Thyroid gland (tissue), 4 donors: ENCODE measurements around the gene FAM3B. TPM values are rescaled to one million over a fixed set of nuclear protein-coding genes. Genes with fewer than 3 reads are reported as not detected.

Source experiments
- DNase-seq, 2 donors: peaks; one replicate each; pipeline ENCODE4 v3.0.0-alpha.2; 2019
- H3K27ac ChIP-seq, 3 donors: fragments of 200-600 bp; sonication (generic); 1 replicate in 2 of 3; 2 replicates in 1 of 3; pipeline ENCODE4 v1.5.1; 2016 to 2019; ENCODE audit warnings: mild to moderate bottlenecking in 1 of 3, moderate library complexity in 1 of 3
- H3K27me3 ChIP-seq: fragments of 200-600 bp; sonication (generic); one replicate; pipeline ENCODE4 v1.5.1; 2019
- H3K36me3 ChIP-seq, 2 donors: fragments of 200-600 bp; sonication (generic); one replicate each; pipeline ENCODE4 v1.5.1; 2016 to 2019
- H3K4me1 ChIP-seq, 2 donors: fragments of 200-600 bp; sonication (generic); one replicate each; pipeline ENCODE4 v1.5.1; 2017 to 2019
- H3K4me3 ChIP-seq, 3 donors: fragments of 200-600 bp; sonication (generic); replicated peaks in 1 of 3; 1 replicate in 2 of 3; 2 replicates in 1 of 3; pipeline ENCODE4 v1.5.1; 2016; ENCODE audit warnings: mild to moderate bottlenecking in 1 of 3
- H3K9me3 ChIP-seq: fragments of 200-600 bp; sonication (generic); one replicate; pipeline ENCODE4 v1.5.1; 2017
- POLR2A ChIP-seq, 2 donors: fragments of 450-650 bp; IDR thresholded peaks; one replicate each; pipeline ENCODE4 v1.6.1; 2017; ENCODE audit warnings: antibody characterized with exemption in 2 of 2, mild to moderate bottlenecking in 2 of 2, moderate library complexity in 1 of 2
- WGBS, 2 donors: methylation state at CpG; one replicate each; pipeline ENCODE4 v1.1.5; 2017; 5-methylcytosine and 5-hydroxymethylcytosine counted together
- intact Hi-C: fragments of 100-400 bp; cut with DNase I; formaldehyde crosslinking; loops from one replicate; pipeline ENCODE4 v1.15.1; 2023
- total RNA-seq, 4 donors: library from RNA; depleted of rRNA; stranded (reverse); fragments of >200 nt; gene quantifications; one replicate each; pipeline ENCODE4 v1.2.3, GENCODE V29; 2016
- TF ChIP-seq, protein P1 (sequence below), 6 experiments: fragments of 200-600 bp in 3 of 6; fragments of 450-650 bp in 3 of 6; sonication (generic) in 3 of 6; IDR thresholded peaks; one replicate each; pipeline ENCODE4 v1.5.1; 2016 to 2019; ENCODE audit warnings: antibody characterized with exemption in 6 of 6, mild to moderate bottlenecking in 2 of 6, inconsistent platforms in 1 of 6, moderate library complexity in 1 of 6

Gene FAM3B
- total RNA-seq, 4 donors from 2014 or later, result 2.4 to 9.9 (median 5.1) TPM

DNA sequence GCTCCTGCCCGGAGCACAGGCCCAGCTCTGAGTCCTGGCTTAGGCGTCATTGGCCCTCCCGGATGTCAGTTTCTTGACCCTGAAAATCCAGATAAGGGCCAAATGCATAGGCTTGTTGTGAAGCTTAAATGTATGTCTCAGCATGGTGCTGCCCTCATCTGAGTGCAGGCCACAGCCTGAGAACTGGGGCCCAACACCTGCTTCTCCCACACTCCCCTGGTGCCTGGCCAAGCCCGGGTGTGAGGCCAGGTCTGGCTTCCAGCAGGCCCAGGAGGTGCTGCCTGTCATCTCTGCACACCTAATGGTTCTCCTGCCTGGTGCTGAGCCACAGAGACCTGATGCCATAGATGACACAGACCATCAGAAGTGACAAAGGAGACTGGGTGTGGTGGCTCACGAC, 59.3 kb downstream of the FAM3B start:
- Histone ChIP-seq H3K4me1 (peaks cover 0 to 5% of the 10 kb centered on the region in 2 donors), H3K4me3 (no peak overlapping the region), H3K27me3 (no peaks in the 10 kb centered on the region), H3K36me3 (no peaks in the 10 kb centered on the region), H3K27ac (no peak overlapping the region), H3K9me3 (no peaks in the 10 kb centered on the region)
- intact Hi-C loops, result loop anchor here (10.0 kb wide), 1 partner anchor 79 kb away; no protein-coding TSS in a partner anchor
- no peak for DNase-seq
- TF ChIP-seq POLR2A (IDR thresholded peaks at IDR 0.05), result no peak
- TF ChIP-seq, protein P1, sequence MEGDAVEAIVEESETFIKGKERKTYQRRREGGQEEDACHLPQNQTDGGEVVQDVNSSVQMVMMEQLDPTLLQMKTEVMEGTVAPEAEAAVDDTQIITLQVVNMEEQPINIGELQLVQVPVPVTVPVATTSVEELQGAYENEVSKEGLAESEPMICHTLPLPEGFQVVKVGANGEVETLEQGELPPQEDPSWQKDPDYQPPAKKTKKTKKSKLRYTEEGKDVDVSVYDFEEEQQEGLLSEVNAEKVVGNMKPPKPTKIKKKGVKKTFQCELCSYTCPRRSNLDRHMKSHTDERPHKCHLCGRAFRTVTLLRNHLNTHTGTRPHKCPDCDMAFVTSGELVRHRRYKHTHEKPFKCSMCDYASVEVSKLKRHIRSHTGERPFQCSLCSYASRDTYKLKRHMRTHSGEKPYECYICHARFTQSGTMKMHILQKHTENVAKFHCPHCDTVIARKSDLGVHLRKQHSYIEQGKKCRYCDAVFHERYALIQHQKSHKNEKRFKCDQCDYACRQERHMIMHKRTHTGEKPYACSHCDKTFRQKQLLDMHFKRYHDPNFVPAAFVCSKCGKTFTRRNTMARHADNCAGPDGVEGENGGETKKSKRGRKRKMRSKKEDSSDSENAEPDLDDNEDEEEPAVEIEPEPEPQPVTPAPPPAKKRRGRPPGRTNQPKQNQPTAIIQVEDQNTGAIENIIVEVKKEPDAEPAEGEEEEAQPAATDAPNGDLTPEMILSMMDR (IDR thresholded peaks at IDR 0.05), result no peak
- WGBS, 2 donors, result 85 to 86% methylated on average over 5 of the region's 5 CpGs

DNA sequence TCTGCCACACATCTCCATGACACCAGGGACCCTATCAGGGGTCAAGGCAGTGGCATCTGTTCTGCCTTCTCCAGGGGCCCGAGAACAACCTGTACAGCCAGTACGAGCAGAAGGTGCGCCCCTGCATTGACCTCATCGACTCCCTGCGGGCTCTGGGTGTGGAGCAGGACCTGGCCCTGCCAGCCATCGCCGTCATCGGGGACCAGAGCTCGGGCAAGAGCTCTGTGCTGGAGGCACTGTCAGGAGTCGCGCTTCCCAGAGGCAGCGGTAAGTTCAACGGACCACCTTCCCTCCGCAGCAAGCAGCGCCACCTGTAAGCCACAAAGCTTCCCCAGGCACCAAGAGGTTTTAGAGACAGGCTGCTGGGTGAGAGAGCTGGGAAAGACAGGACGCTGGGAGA, 61.1 kb downstream of the FAM3B start:
- DNase-seq, result no peak
- intact Hi-C loops, result loop anchor here (10.0 kb wide), 1 partner anchor 77 kb away; no protein-coding TSS in a partner anchor
- TF ChIP-seq, protein P1 (IDR thresholded peaks at IDR 0.05), result no peak
- no peak for TF ChIP-seq POLR2A (IDR thresholded peaks at IDR 0.05)
- H3K36me3 ChIP-seq, result no peaks in the 10 kb centered on the region
- no peak overlapping the region for H3K27ac ChIP-seq
- H3K4me3 ChIP-seq, result no peak overlapping the region
- H3K27me3 ChIP-seq, result no peaks in the 10 kb centered on the region
- WGBS, 2 donors, result 79 to 90% methylated on average over 7 to 14 of the region's 16 CpGs
- H3K9me3 ChIP-seq, result no peaks in the 10 kb centered on the region
- H3K4me1 ChIP-seq, result no peaks in the 10 kb centered on the region

DNA sequence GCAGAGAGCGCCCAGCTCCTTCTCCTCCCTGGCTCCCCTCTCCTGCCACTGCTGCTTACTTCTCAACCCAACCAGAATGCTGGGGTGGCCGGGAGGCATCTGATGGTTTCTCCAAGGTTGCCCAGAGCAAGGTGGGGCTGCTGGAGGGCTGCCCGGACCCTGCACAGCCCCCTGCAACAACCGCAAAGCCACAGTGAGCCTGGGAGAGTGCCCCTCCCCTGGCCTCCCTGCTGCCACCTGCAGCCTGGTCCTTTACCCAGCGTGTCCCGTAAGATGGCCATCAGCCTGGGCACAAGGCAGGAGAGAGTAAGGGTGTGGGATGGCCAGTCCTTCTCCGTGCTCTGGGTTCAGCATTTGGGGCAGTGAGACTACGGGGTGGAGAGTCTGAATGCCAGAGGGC, 62.2 kb downstream of the FAM3B start:
- H3K4me3 ChIP-seq, result no peak overlapping the region
- intact Hi-C loops, result loop anchor here (10.0 kb wide), 1 partner anchor 76 kb away; no protein-coding TSS in a partner anchor
- no peak overlapping the region for H3K27ac ChIP-seq
- no peaks in the 10 kb centered on the region for H3K9me3 ChIP-seq
- H3K36me3 ChIP-seq, result no peaks in the 10 kb centered on the region
- TF ChIP-seq, protein P1 (IDR thresholded peaks at IDR 0.05), result no peak
- TF ChIP-seq POLR2A (IDR thresholded peaks at IDR 0.05), result no peak
- no peak for DNase-seq
- 85% methylated on average over 7 to 8 of the region's 8 CpGs for WGBS, 2 donors
- no peaks in the 10 kb centered on the region for H3K4me1 ChIP-seq
- H3K27me3 ChIP-seq, result no peaks in the 10 kb centered on the region

DNA sequence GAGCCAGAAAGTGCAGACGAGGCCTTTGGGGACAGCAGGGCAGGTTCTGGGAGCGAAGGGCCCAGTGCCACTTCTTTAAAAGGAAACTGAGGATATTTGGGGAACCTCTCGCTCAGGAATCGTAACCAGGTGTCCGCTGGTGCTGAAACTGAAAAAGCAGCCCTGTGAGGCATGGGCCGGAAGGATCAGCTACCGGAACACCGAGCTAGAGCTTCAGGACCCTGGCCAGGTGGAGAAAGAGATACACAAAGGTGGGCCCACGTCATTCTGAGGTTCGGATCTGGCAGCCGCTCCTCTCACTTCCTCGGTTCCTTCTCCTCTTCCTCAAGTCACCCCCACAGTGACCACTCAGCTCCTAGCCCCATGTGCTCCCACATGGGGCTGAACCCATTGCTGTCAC, 63.3 kb downstream of the FAM3B start:
- no peak overlapping the region for H3K4me3 ChIP-seq
- H3K27me3 ChIP-seq, result no peaks in the 10 kb centered on the region
- no peak for DNase-seq
- no peak overlapping the region for H3K27ac ChIP-seq
- TF ChIP-seq, protein P1 (IDR thresholded peaks at IDR 0.05), result no peak
- no peak for TF ChIP-seq POLR2A (IDR thresholded peaks at IDR 0.05)
- 94% methylated on average over 12 of the region's 12 CpGs for WGBS, 2 donors
- no peaks in the 10 kb centered on the region for H3K9me3 ChIP-seq
- H3K36me3 ChIP-seq, result no peaks in the 10 kb centered on the region
- intact Hi-C loops, result loop anchor here (10.0 kb wide), 1 partner anchor 75 kb away; no protein-coding TSS in a partner anchor
- H3K4me1 ChIP-seq, result no peaks in the 10 kb centered on the region

DNA sequence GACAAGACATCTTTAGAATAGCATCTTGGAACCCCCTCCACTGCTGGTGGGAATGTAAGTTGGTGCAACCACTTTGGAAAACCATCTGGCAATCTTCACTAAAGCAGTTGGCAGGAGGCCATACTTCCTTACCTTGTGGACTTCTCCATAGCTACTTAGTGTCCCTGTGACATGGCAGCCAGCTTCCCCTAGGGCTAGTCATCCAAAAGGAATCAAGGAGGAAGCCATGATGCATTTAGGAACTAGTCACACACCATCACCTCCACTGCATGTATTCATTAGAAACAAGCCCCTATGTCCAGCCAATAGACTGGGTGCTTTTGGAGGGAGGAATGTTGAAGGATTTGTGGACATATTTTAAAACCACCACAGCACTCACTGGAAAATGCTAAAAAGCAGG, 65.1 kb downstream of the FAM3B start:
- no peak overlapping the region for H3K27ac ChIP-seq
- no peaks in the 10 kb centered on the region for H3K9me3 ChIP-seq
- H3K27me3 ChIP-seq, result no peaks in the 10 kb centered on the region
- intact Hi-C loops, result no loop called here
- H3K4me1 ChIP-seq, result peaks cover 4 to 5% of the 10 kb centered on the region in 2 donors
- no peak overlapping the region for H3K4me3 ChIP-seq
- DNase-seq, result no peak
- TF ChIP-seq POLR2A (IDR thresholded peaks at IDR 0.05), result no peak
- TF ChIP-seq, protein P1 (IDR thresholded peaks at IDR 0.05), result no peak
- H3K36me3 ChIP-seq, result no peaks in the 10 kb centered on the region
